HEK293 (cell line): ENCODE results near the gene DENND1A.

ENCODE experiments used
- GLIS1 ChIP-seq: fragments of 450-650 bp; formaldehyde crosslinking; IDR thresholded peaks from 2 replicates; pipeline ENCODE4 v1.5.1; 2016; ENCODE audit warnings: missing biosample characterization, missing genetic modification characterization
- KLF9 ChIP-seq: fragments of 450-650 bp; formaldehyde crosslinking; IDR thresholded peaks from 2 replicates; pipeline ENCODE4 v1.5.1; 2016; ENCODE audit warnings: missing biosample characterization, missing genetic modification characterization, low read depth
- MYNN ChIP-seq: fragments of 450-650 bp; formaldehyde crosslinking; IDR thresholded peaks from 2 replicates; pipeline ENCODE4 v1.5.1; 2016; ENCODE audit warnings: missing biosample characterization, missing genetic modification characterization, borderline replicate concordance
- REPIN1 ChIP-seq: fragments of 450-650 bp; formaldehyde crosslinking; IDR thresholded peaks from 2 replicates; pipeline ENCODE4 v1.5.1; 2017; ENCODE audit warnings: missing biosample characterization, missing genetic modification characterization, low read depth
- SCRT1 ChIP-seq: fragments of 450-650 bp; formaldehyde crosslinking; IDR thresholded peaks from 2 replicates; pipeline ENCODE4 v1.5.1; 2016; ENCODE audit warnings: missing biosample characterization, missing genetic modification characterization, borderline replicate concordance
- TRIM28 ChIP-seq: IDR thresholded peaks from 2 replicates; pipeline ENCODE4 v1.6.1; 2011; ENCODE audit warnings: low read length, control low read depth, borderline replicate concordance
- ZBTB21 ChIP-seq: fragments of 450-650 bp; formaldehyde crosslinking; IDR thresholded peaks from 2 replicates; pipeline ENCODE4 v1.5.1; 2017; ENCODE audit warnings: missing biosample characterization, missing genetic modification characterization
- ZFP3 ChIP-seq: fragments of 450-650 bp; formaldehyde crosslinking; IDR thresholded peaks from 2 replicates; pipeline ENCODE4 v1.5.1; 2016; ENCODE audit warnings: low read depth, missing biosample characterization, missing genetic modification characterization
- ZNF16 ChIP-seq: fragments of 450-650 bp; formaldehyde crosslinking; IDR thresholded peaks from 2 replicates; pipeline ENCODE4 v1.5.1; 2016; ENCODE audit warnings: low read depth, missing biosample characterization, missing genetic modification characterization
- ZNF175 ChIP-seq: fragments of 450-650 bp; formaldehyde crosslinking; IDR thresholded peaks from 2 replicates; pipeline ENCODE4 v1.5.1; 2016; ENCODE audit warnings: missing biosample characterization, missing genetic modification characterization
- ZNF184 ChIP-seq: fragments of 450-650 bp; IDR thresholded peaks from 2 replicates; pipeline ENCODE4 v1.5.1; 2018; ENCODE audit warnings: missing biosample characterization, mild to moderate bottlenecking, missing genetic modification characterization
- ZNF202 ChIP-seq: fragments of 450-650 bp; formaldehyde crosslinking; IDR thresholded peaks from 2 replicates; pipeline ENCODE4 v1.5.1; 2016; ENCODE audit warnings: missing biosample characterization, missing genetic modification characterization, borderline replicate concordance
- ZNF248 ChIP-seq: fragments of 450-650 bp; formaldehyde crosslinking; IDR thresholded peaks from 2 replicates; pipeline ENCODE4 v1.5.1; 2017; ENCODE audit warnings: missing biosample characterization, missing genetic modification characterization
- ZNF266 ChIP-seq: fragments of 450-650 bp; formaldehyde crosslinking; IDR thresholded peaks from 2 replicates; pipeline ENCODE4 v1.5.1; 2016; ENCODE audit warnings: missing biosample characterization, missing genetic modification characterization, low read depth
- ZNF37A ChIP-seq: fragments of 450-650 bp; IDR thresholded peaks from 2 replicates; pipeline ENCODE4 v1.5.1; 2018; ENCODE audit warnings: missing biosample characterization, missing genetic modification characterization
- ZNF391 ChIP-seq: fragments of 450-650 bp; formaldehyde crosslinking; IDR thresholded peaks from 2 replicates; pipeline ENCODE4 v1.5.1; 2016; ENCODE audit warnings: low read depth, missing biosample characterization, missing genetic modification characterization, borderline replicate concordance
- ZNF473 ChIP-seq: fragments of 450-650 bp; formaldehyde crosslinking; IDR thresholded peaks from 2 replicates; pipeline ENCODE4 v1.5.1; 2017; ENCODE audit warnings: missing biosample characterization, missing genetic modification characterization
- ZNF514 ChIP-seq: fragments of 450-650 bp; formaldehyde crosslinking; IDR thresholded peaks from 2 replicates; pipeline ENCODE4 v1.5.1; 2016; ENCODE audit warnings: missing biosample characterization, missing genetic modification characterization
- ZNF521 ChIP-seq: fragments of 450-650 bp; formaldehyde crosslinking; IDR thresholded peaks from 2 replicates; pipeline ENCODE4 v1.5.1; 2017; ENCODE audit warnings: missing biosample characterization, mild to moderate bottlenecking, missing genetic modification characterization
- ZNF529 ChIP-seq: fragments of 450-650 bp; formaldehyde crosslinking; IDR thresholded peaks from 2 replicates; pipeline ENCODE4 v1.5.1; 2017; ENCODE audit warnings: missing genetic modification characterization, missing biosample characterization; ENCODE audit not compliant: insufficient replicate concordance
- ZNF610 ChIP-seq: fragments of 450-650 bp; formaldehyde crosslinking; IDR thresholded peaks from 2 replicates; pipeline ENCODE4 v1.5.1; 2016; ENCODE audit warnings: missing biosample characterization, missing genetic modification characterization, borderline replicate concordance
- ZNF629 ChIP-seq: fragments of 450-650 bp; formaldehyde crosslinking; IDR thresholded peaks from 2 replicates; pipeline ENCODE4 v1.5.1; 2017; ENCODE audit warnings: missing biosample characterization, missing genetic modification characterization
- ZNF658 ChIP-seq: fragments of 450-650 bp; formaldehyde crosslinking; IDR thresholded peaks from 2 replicates; pipeline ENCODE4; 2016; ENCODE audit warnings: missing biosample characterization, missing genetic modification characterization
- ZNF677 ChIP-seq: fragments of 450-650 bp; IDR thresholded peaks from 2 replicates; pipeline ENCODE4 v1.5.0; 2018; ENCODE audit warnings: missing biosample characterization, mild to moderate bottlenecking, missing genetic modification characterization, moderate library complexity
- ZNF76 ChIP-seq: fragments of 450-650 bp; formaldehyde crosslinking; IDR thresholded peaks from 2 replicates; pipeline ENCODE4; 2016; ENCODE audit warnings: low read depth, missing biosample characterization, missing genetic modification characterization, borderline replicate concordance
- TF ChIP-seq, protein P1 (sequence below): fragments of 450-650 bp; formaldehyde crosslinking; IDR thresholded peaks from 2 replicates; pipeline ENCODE4 v1.5.1; 2016; ENCODE audit warnings: missing biosample characterization, missing genetic modification characterization
- TF ChIP-seq, protein P2 (sequence below): sonication (generic); formaldehyde crosslinking; IDR thresholded peaks from 2 replicates; pipeline ENCODE4 v1.8.1; 2022; ENCODE audit warnings: mild to moderate bottlenecking, moderate library complexity, missing genetic modification reagents
- TF ChIP-seq, protein P3 (sequence below): fragments of 450-650 bp; formaldehyde crosslinking; IDR thresholded peaks from 2 replicates; pipeline ENCODE4 v1.5.1; 2016; ENCODE audit warnings: missing biosample characterization, missing genetic modification characterization
- TF ChIP-seq, protein P4 (sequence below): fragments of 450-650 bp; formaldehyde crosslinking; IDR thresholded peaks from 2 replicates; pipeline ENCODE4 v1.5.1; 2016; ENCODE audit warnings: missing biosample characterization, missing genetic modification characterization
- TF ChIP-seq, protein P5 (sequence below): fragments of 450-650 bp; formaldehyde crosslinking; optimal IDR thresholded peaks from 2 replicates; pipeline ENCODE3; 2016; ENCODE audit warnings: missing biosample characterization, mild to moderate bottlenecking, missing genetic modification characterization

DENND1A gene

DNA sequence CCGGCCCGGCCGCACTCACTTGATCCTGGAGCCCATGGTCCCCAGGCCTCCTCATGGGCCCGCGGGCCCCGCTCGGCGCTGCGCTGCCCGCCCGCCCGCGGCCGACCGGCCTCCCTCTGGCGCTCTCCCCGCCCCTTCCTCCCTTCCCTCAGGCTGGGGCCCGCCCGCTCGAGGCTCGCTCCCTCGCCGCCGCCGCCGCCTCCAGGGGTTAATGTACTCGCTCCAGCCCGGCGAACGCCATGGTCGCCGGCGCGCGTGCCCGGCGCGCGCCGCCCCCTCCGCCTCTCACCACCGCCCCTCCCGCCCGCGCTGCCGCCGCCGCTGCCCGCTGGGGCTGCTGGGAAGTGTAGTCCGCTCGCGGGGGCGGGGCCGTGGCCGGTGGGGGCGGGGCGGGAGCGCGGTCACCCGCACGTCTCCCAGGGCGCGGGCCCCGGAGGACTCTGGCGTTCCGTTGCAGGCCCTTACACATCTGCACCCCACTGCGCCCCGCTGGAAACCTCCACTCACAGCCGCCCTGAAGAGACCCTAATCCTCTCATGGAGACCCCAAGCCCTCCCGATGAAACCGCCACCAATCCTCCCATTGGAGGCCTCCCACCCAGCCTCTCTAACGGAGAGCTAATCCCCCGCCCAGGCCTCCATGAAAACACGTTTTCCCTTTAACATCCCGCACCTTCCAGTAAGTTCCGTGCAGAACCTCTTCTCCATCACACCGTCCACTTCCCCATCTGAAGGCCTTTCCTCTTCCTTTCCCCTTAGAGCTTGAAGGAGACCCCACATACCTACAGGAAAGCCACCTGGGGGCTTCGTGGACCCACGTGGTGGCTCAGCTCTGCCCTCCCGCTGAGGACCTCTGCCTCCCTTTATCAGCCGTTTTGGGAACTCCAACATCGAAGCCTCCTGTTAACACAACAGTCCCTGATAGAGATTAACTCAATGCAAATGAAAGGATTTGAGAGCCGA is at the start of gene DENND1A (continued):
- TF ChIP-seq, protein P1, sequence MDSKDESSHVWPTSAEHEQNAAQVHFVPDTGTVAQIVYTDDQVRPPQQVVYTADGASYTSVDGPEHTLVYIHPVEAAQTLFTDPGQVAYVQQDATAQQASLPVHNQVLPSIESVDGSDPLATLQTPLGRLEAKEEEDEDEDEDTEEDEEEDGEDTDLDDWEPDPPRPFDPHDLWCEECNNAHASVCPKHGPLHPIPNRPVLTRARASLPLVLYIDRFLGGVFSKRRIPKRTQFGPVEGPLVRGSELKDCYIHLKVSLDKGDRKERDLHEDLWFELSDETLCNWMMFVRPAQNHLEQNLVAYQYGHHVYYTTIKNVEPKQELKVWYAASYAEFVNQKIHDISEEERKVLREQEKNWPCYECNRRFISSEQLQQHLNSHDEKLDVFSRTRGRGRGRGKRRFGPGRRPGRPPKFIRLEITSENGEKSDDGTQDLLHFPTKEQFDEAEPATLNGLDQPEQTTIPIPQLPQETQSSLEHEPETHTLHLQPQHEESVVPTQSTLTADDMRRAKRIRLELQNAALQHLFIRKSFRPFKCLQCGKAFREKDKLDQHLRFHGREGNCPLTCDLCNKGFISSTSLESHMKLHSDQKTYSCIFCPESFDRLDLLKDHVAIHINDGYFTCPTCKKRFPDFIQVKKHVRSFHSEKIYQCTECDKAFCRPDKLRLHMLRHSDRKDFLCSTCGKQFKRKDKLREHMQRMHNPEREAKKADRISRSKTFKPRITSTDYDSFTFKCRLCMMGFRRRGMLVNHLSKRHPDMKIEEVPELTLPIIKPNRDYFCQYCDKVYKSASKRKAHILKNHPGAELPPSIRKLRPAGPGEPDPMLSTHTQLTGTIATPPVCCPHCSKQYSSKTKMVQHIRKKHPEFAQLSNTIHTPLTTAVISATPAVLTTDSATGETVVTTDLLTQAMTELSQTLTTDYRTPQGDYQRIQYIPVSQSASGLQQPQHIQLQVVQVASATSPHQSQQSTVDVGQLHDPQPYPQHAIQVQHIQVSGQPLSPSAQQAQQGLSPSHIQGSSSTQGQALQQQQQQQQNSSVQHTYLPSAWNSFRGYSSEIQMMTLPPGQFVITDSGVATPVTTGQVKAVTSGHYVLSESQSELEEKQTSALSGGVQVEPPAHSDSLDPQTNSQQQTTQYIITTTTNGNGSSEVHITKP (tag by site-specific recombination), result no peak
- no peak for TF ChIP-seq ZNF248
- TF ChIP-seq ZNF175 (tag by site-specific recombination), result no peak
- no peak for TF ChIP-seq ZNF266 (tag by site-specific recombination)
- TF ChIP-seq, protein P2, sequence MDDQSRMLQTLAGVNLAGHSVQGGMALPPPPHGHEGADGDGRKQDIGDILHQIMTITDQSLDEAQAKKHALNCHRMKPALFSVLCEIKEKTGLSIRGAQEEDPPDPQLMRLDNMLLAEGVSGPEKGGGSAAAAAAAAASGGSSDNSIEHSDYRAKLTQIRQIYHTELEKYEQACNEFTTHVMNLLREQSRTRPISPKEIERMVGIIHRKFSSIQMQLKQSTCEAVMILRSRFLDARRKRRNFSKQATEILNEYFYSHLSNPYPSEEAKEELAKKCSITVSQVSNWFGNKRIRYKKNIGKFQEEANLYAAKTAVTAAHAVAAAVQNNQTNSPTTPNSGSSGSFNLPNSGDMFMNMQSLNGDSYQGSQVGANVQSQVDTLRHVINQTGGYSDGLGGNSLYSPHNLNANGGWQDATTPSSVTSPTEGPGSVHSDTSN, result peak; percentile 77; the same call in 1 of the 2 replicates
- TF ChIP-seq ZNF473 (tag by site-specific recombination), result no peak
- TF ChIP-seq ZNF677 (tag by site-specific recombination), result no peak
- TF ChIP-seq, protein P3, sequence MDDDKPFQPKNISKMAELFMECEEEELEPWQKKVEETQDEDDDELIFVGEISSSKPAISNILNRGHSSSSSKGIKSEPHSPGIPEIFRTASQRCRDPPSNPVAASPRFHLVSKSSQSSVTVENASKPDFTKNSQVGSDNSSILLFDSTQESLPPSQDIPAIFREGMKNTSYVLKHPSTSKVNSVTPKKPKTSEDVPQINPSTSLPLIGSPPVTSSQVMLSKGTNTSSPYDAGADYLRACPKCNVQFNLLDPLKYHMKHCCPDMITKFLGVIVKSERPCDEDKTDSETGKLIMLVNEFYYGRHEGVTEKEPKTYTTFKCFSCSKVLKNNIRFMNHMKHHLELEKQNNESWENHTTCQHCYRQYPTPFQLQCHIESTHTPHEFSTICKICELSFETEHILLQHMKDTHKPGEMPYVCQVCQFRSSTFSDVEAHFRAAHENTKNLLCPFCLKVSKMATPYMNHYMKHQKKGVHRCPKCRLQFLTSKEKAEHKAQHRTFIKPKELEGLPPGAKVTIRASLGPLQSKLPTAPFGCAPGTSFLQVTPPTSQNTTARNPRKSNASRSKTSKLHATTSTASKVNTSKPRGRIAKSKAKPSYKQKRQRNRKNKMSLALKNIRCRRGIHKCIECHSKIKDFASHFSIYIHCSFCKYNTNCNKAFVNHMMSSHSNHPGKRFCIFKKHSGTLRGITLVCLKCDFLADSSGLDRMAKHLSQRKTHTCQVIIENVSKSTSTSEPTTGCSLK, result no peak
- no peak for TF ChIP-seq REPIN1 (tag by site-specific recombination)
- peak; percentile 27; the same call in 1 of the 2 replicates for TF ChIP-seq ZNF76 (tag by site-specific recombination)
- peak; percentile 62 for TF ChIP-seq GLIS1
- TF ChIP-seq SCRT1, result no peak
- TF ChIP-seq ZNF37A (tag by site-specific recombination), result no peak
- no peak for TF ChIP-seq ZNF529 (tag by site-specific recombination)
- TF ChIP-seq TRIM28, result no peak
- TF ChIP-seq ZNF610 (tag by site-specific recombination), result no peak
- TF ChIP-seq ZNF184, result no peak
- TF ChIP-seq, protein P4, sequence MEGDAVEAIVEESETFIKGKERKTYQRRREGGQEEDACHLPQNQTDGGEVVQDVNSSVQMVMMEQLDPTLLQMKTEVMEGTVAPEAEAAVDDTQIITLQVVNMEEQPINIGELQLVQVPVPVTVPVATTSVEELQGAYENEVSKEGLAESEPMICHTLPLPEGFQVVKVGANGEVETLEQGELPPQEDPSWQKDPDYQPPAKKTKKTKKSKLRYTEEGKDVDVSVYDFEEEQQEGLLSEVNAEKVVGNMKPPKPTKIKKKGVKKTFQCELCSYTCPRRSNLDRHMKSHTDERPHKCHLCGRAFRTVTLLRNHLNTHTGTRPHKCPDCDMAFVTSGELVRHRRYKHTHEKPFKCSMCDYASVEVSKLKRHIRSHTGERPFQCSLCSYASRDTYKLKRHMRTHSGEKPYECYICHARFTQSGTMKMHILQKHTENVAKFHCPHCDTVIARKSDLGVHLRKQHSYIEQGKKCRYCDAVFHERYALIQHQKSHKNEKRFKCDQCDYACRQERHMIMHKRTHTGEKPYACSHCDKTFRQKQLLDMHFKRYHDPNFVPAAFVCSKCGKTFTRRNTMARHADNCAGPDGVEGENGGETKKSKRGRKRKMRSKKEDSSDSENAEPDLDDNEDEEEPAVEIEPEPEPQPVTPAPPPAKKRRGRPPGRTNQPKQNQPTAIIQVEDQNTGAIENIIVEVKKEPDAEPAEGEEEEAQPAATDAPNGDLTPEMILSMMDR, result no peak
- TF ChIP-seq ZNF391 (tag by site-specific recombination), result no peak
- TF ChIP-seq ZFP3, result no peak
- no peak for TF ChIP-seq ZNF202 (tag by site-specific recombination)
- no peak for TF ChIP-seq ZNF514 (tag by site-specific recombination)
- TF ChIP-seq ZNF16 (tag by site-specific recombination), result no peak
- TF ChIP-seq KLF9 (tag by site-specific recombination), result peak; percentile 79
- TF ChIP-seq, protein P5, sequence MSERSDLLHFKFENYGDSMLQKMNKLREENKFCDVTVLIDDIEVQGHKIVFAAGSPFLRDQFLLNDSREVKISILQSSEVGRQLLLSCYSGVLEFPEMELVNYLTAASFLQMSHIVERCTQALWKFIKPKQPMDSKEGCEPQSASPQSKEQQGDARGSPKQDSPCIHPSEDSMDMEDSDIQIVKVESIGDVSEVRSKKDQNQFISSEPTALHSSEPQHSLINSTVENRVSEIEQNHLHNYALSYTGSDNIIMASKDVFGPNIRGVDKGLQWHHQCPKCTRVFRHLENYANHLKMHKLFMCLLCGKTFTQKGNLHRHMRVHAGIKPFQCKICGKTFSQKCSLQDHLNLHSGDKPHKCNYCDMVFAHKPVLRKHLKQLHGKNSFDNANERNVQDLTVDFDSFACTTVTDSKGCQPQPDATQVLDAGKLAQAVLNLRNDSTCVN, result peak; percentile 59
- no peak for TF ChIP-seq ZNF658 (tag by site-specific recombination)
- no peak for TF ChIP-seq ZBTB21
- TF ChIP-seq MYNN (tag by site-specific recombination), result no peak
- no peak for TF ChIP-seq ZNF521
- no peak for TF ChIP-seq ZNF629 (tag by site-specific recombination)
